Femur (tissue), 1 donor: ENCODE results near the gene FHDC1.

ENCODE experiments used
- DNase-seq: peaks from one replicate; pipeline ENCODE4 v3.0.0-alpha.2; 2017

FHDC1 gene

GRCh38 chr4:152961014-152961772 is 25.1 kb downstream of the FHDC1 start:
- DNase-seq = no peak

- no peak for DNase-seq
These were observed 25.6 kb downstream of the FHDC1 start for GRCh38 chr4:152961773-152962115.

- DNase-seq = no peak
These were observed 26.0 kb downstream of the FHDC1 start for GRCh38 chr4:152962150-152962549.

- no peak for DNase-seq
These were observed 28.2 kb downstream of the FHDC1 start for GRCh38 chr4:152964335-152964734.

- DNase-seq = no peak
These were observed 29.5 kb downstream of the FHDC1 start for GRCh38 chr4:152965611-152966010.

- DNase-seq = no peak
These were observed 31.8 kb downstream of the FHDC1 start for GRCh38 chr4:152967907-152968306.

GRCh38 chr4:152968806-152969394 is 32.8 kb downstream of the FHDC1 start:
- no peak for DNase-seq

GRCh38 chr4:152970102-152970820 is 34.1 kb downstream of the FHDC1 start:
- DNase-seq = no peak

GRCh38 chr4:152971053-152971452 is 34.9 kb downstream of the FHDC1 start:
- no peak for DNase-seq

- peak; percentile 92 for DNase-seq
These were observed 36.9 kb downstream of the FHDC1 start for GRCh38 chr4:152972821-152973628.

- DNase-seq = no peak
These were observed 37.7 kb downstream of the FHDC1 start for GRCh38 chr4:152973629-152974467.

GRCh38 chr4:152974468-152975379 is 38.6 kb downstream of the FHDC1 start:
- DNase-seq = no peak

GRCh38 chr4:152975380-152976211 is 39.5 kb downstream of the FHDC1 start:
- DNase-seq = no peak

- DNase-seq = no peak
These were observed 40.2 kb downstream of the FHDC1 start for GRCh38 chr4:152976212-152976761.

GRCh38 chr4:152979731-152980330 is 43.7 kb downstream of the FHDC1 start:
- DNase-seq = no peak

GRCh38 chr4:152981278-152981677 is 45.2 kb downstream of the FHDC1 start:
- no peak for DNase-seq

- no peak for DNase-seq
These were observed 45.7 kb downstream of the FHDC1 start for GRCh38 chr4:152981842-152982241.

GRCh38 chr4:152983221-152983620 is 47.1 kb downstream of the FHDC1 start:
- no peak for DNase-seq

- DNase-seq = no peak
These were observed 47.8 kb downstream of the FHDC1 start for GRCh38 chr4:152983774-152984411.
